ENCODE results near the gene GBF1.

GRCh38 chr10:102412293-102412692 lies 167.0 kb downstream of the GBF1 start:
- no peak for TF ChIP-seq CTCF (conservative IDR thresholded peaks at IDR 0.05)
- no peak for TF ChIP-seq EZH2 (IDR thresholded peaks at IDR 0.05; ENCODE audit: low read depth)
